ENCODE data around the gene SCN2B.

The SCN2B gene, protein sequence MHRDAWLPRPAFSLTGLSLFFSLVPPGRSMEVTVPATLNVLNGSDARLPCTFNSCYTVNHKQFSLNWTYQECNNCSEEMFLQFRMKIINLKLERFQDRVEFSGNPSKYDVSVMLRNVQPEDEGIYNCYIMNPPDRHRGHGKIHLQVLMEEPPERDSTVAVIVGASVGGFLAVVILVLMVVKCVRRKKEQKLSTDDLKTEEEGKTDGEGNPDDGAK
- long read RNA-seq, donor 1 = 0 reads
- long read RNA-seq, donor 2 = 0 reads
- long read RNA-seq, donor 3 = 0 reads
- long read RNA-seq, donor 4, full-length matches to known transcripts = 2 of 2 reads
- long read RNA-seq, donor 4, partial matches to known transcripts = 0 of 2 reads
- long read RNA-seq, donor 4, other reads (novel, unspliced or antisense) = 0 of 2 reads
- long read RNA-seq, donor 5, full-length matches to known transcripts = 3 of 3 reads
- long read RNA-seq, donor 5, partial matches to known transcripts = 0 of 3 reads
- long read RNA-seq, donor 5, other reads (novel, unspliced or antisense) = 0 of 3 reads
- long read RNA-seq, donor 6 = 0 reads
- long read RNA-seq, donor 7, full-length matches to known transcripts = 1 of 1 reads
- long read RNA-seq, donor 7, partial matches to known transcripts = 0 of 1 reads
- long read RNA-seq, donor 7, other reads (novel, unspliced or antisense) = 0 of 1 reads
- long read RNA-seq, donor 8, full-length matches to known transcripts = 3 of 3 reads
- long read RNA-seq, donor 8, partial matches to known transcripts = 0 of 3 reads
- long read RNA-seq, donor 8, other reads (novel, unspliced or antisense) = 0 of 3 reads

DNA sequence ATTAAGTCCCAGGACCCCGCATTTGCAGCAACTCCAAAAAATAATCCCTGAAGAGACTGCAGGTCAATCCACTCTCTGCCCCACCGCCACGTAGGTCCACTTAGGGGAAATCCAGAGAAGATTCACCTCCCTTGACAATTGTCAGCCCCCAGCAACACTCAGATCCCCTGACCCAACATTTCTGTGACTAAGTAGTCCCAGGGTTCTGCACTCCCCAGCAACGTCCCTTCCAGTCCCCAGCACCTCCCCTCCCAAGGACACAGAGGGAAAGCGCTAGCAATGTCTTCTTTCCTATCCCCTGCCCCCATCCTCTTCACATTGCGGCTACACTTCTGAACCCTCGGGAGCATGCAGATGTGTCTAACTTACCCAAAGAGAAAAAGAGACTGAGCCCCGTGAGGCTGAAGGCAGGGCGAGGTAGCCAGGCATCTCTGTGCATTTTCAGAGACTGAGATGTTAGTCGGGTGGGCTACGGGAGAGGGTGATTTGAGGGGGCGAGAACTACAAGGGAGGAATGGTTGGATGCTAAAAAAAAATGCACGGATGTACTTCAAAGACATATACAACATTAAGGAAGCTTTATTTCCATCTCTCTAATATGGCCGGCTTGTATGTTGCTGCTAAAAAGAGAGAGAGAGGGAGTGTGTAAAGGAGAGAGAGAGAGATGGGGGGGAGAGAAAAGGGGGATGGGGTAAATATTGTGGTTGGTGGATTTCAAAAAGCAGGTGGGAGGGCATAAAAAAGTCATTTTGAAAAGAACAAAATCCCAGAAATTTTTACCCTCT, at the start of gene SCN2B:
Gene SCN2B (minus strand): TSS at position 647 of the 785 bp plus-strand sequence. CDS start 208 bp downstream, at position 439.
- DNase-seq = peak; percentile 67

DNA sequence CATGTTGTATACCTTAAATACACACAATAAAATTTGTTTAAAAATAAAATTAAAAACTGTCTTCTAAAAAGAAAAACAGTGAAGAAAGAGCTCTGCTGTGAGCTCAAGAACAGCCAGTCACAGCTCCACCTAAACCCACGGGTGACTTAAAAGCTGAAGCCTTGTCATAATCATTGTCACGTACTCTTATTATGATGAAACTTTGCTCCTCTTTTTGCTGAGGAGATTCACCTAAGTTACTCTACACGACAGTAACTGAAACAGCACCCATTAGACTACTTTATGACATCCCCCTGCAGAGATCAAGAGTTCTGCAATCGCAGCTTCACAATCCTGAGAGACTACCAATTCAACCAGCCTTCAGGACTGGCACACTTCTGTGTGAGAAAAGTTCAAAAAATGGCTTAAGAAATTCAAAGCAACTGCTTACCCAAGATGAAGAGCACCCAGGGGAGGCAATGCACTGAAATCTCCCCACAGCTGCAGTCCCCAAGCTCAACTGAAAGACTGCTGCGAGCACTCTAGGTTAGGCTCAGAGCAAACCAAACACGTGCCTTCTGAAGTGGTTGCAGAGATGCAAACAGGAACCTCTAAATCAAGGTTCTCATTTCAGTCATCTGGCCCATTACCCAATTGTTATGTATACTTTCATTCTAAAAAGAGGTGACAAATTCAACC, 48.2 kb upstream of the SCN2B start, which contains the start of gene JAML:
Gene JAML (minus strand): TSS at position 501 of the 678 bp plus-strand sequence. CDS start 10,145 bp downstream, outside the sequence.
- no peak for DNase-seq

DNA sequence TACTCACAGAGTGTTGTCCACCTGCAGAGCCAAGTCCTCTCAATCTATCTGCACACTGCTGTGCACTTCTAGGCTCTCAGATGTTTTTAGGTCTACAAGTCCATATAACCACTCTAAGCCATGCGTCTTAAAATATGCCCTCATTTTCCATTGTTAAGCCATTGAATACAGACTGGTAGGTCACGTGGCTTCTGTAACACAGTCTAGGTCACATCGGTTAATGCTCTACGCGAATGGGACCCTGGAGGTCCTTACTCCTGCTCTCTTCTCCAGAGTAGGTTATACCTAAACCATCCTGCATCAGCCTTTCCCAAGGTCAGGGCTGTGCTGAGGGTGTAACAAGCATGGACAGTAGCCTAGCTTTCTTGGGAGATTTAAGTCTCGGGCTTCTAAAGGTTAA, 47.6 kb upstream of the SCN2B start:
- no peak for DNase-seq

DNA sequence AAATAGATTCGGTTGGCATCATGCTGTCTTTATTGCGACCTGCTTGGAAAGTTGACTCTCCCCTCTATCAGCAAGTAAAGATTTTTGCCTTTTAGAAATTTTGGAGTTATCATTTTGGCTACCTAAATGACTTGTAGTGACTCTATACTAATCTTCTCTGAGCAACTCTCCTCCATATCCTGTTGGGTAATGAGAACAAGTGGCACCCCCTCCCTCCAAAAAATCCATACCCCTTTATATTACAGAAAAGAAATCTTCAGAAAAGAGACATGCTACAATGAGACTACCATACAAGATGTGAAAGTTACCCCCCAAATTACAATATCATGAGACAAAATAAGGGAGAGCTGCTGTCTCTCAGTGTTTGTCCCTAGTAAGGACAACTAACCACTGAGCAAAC, 47.1 kb upstream of the SCN2B start:
- no peak for DNase-seq

DNA sequence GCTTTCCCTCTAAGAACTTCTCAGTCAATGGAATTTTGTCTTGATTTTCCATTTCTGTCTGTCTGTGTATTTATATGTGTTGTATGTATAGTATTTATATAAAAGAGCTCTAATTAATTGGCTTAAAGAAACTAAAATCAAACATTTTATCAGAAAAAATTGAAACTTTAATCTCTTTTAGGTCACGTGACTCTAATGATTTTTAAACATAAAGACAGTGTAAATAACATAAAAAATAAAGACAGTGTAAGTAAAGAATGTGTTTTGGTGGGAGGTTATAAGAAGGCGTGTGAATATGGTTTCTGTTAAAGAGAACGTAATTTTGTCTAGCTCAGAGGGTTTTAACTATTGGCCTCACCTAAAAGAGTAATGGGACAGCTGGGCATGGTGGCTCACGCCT, 46.0 kb upstream of the SCN2B start:
- DNase-seq = no peak

DNA sequence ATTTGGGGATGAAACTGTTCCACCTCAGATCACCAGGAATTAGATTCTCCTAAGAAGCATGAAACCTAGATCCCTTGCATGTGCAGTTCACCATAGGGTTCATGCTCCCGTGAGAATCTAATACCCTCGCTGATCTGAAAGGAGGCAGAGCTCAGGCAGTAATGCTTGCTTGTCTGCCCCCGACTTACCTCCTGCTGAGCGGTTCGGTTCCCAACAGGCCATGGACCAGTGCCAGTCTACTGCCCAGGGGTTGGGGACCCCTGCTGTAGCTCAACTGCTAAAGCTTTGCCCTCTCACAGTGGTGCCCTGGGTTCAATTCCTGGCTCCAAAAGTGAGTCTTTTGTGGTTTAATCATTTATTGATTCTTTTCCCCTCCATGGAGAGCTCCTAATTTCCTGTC, 45.0 kb upstream of the SCN2B start:
- DNase-seq = no peak

DNA sequence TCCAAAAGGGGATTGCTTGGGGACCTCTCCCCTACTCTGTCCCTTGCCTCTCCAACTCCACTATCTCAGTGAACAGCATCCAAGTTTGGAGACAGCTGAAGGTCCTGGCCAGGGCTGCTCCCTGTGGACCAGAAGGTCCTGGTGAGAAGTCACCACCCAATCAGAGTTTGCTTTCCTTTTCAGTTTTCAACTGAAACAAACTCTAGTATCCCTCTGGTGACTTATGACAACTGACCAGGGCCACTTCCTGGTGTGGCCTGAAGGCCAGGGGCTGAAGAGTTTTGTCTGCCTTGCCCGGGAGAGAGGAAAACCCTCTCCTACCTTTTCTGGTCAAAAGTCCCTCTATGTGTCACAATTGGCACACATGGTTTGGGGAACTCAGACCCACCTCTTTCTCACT, 43.3 kb upstream of the SCN2B start:
- DNase-seq = no peak

DNA sequence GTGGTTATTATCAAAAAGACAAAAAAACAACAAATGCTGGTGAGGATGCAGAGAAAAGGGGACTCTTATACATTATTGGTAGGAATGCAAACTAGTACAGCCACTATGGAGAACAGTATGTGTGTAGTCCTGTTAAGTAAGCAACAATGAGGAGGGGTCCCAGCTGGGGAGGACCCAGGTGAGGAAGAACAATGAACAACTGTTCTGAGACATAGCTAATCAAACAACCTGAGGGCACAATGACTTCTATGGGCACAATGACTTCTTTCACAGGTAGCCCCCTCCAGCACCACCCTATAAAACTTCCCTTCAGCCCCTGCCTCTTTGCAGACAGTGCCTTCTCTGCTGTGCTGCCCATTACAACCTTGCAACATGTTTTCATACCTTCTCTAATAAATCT, 42.8 kb upstream of the SCN2B start:
- DNase-seq = no peak

DNA sequence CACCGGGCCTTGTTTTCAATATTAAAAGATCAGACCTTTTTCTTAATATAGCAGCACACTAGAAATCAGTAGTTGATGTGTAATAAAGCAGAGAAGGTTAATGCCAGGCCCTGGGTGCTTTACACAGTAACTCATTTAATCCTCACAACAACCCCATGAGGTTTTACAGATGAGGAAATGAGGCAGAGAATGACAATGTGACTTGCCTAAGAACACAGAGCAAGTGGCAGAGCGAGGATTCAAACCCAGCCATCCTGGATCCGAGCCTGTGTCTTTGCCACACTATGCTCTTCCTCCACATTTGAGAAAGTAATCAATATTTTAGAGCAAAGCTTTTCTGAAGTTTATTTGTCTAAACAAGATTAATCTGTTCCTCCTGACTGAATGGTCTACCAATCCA, 41.1 kb upstream of the SCN2B start:
- no peak for DNase-seq

DNA sequence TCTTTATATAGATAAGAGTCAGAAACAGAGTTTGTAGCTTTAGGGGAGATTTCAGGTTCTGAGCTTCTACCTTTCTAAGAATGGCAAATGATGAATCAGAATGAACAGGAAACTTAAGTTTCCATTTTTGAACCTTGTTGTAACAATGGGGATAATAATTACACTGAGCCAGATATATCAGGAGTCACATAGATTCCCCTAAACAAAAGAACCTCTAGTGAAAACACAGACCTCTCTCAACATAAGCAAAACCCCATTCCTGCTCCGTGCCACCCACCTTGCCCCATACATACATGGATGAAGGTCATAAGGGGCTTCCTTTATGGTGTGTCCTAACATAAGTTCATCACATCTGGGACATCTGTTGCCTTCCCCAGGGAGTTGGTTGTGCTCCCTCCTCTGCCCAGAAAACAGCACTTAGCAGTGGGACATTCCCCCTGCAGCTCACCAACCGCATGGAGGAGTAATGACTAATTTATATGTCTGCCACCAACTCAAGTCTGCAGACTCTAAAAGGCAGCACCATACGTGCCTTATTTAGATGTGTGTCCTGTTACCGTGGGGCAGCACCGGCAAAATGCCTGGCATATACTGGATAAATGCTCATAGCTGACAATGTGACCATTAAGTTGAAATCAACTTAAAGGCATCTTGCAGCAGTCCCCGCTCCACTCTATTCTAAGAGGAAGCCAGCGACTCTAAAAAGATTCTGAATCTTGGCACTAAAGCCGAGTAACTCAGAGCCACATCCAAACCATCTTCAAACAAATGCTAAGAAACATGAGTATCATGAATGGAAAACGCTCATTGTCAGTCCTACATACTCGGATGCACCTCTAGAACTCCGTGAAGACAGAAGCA, 40.4 kb upstream of the SCN2B start:
- no peak for DNase-seq

DNA sequence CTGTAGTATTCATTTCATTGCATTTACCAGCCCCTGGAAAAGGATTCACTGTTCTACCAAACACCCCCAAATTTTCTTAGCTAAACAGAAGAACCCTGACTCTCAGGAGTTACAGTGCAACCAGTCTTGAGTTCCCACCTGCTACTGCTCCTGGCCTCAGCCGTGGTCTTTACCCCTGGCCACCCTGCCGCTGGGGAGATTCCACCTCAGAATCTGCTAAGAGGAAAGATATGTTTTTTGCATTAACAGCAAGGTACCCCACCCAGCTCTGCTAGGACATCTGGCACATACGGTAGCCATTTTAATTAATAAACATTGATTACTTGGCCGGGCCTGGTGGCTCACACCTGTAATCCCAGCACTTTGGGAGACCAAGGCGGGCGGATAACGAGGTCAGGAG, 39.3 kb upstream of the SCN2B start:
- no peak for DNase-seq

DNA sequence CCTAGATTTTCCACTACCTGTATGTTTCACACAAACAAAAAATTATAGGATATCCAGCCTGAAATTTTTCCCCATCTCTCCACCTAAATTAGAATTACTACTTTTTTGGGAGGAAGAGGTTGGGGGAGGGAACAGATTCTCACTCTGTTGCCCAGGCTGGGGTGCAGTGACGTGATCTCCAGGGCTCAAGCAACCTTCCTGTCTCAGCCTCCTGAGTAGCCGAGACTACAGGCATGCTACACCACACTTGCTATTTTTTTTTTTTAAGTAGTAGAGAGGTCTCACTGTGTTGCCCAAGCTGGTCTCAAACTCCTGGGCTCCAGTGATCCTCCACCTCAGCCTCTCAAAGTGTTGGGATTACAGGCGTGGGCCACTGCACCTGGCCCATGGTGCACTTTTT, 38.8 kb upstream of the SCN2B start:
- no peak for DNase-seq

DNA sequence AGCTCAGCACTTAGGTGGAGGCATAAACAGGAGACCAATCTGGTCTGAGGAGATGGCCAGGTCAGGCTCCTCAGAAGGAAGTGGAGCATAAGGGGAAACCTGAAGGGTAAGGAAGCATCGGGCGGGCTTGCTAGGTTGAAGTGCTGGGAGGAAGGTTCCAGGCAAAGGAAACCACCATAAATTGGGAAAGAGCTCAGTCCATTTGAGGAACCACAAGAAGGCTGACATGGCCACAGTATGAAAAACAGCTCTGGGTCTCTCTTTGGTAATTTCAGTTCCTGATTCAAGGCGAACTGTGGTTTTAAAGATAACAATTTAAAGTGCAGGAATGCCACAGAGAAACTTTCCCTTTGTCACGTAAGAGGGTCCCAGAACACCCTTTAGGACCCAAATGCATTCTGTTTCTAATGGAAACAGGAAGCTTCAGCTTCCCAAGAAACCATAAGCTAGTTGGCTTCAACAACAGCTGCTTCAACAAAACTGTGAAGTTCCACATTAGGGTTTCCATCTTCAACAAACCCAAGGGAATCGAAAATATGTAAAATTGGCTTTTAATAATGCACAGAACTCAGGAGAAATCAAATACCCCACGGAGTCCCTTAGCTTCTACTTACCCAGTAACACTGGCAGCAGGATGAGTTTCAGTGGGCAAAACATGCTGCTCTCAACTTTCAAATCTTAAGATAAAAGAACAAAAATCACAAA, 37.9 kb upstream of the SCN2B start:
- no peak for DNase-seq

DNA sequence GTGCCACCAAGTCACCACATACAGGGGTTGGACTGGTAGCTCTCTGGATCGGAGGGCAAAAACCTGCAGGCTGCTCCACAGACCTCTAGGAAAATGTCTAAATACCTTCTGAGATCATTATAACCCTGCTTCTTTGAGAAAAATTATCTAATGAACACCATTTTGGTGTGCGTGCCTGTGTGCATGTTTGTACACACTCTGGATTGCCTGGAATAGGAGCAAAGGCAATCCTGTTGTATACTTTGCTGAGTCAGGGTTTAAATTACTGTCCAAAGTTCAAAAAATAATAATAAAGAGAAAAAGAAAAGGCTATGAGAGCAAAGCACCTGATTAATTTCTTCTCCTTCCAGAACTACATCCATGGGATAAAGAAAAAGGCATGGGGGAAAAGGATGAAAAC, 37.3 kb upstream of the SCN2B start:
- DNase-seq = no peak

DNA sequence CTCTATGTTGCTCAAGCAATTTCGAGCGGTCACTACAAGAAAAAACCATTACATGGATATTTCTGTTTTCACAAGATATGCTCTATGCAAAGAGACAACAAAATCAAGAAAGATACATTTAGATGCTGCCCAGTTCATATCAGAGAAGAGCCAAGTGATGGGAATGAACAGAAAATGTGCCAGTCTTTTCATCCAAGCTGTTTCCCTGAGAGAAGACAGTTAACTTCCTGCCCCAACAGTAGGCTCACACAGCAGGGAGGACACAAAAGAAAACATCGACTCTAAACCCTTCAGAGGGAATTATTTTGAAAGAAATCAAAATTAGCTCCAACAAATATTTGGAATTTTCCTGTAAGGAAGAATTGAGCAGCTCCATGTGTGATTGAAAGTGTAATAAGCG, 36.8 kb upstream of the SCN2B start:
- DNase-seq = no peak

DNA sequence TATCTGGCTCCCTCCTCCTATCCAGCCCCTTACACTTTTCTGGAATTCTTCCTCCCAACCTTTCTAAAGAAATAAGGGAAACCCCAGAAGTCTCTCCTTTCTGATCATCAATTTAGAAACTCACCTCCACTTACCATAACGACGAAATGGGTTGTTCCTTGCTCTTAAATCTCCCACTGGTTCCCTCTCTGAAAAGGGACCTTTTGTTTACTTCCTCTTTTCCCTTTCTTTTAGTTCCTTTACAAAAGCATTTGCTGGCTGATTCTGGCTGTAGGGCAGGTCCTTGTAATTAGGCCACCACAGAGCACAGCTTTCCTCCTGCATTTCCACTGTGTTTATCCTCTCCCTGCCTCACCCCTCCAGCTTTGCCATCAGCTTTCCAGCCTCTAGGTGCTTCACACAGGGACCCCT, 36.3 kb upstream of the SCN2B start:
- DNase-seq = no peak

DNA sequence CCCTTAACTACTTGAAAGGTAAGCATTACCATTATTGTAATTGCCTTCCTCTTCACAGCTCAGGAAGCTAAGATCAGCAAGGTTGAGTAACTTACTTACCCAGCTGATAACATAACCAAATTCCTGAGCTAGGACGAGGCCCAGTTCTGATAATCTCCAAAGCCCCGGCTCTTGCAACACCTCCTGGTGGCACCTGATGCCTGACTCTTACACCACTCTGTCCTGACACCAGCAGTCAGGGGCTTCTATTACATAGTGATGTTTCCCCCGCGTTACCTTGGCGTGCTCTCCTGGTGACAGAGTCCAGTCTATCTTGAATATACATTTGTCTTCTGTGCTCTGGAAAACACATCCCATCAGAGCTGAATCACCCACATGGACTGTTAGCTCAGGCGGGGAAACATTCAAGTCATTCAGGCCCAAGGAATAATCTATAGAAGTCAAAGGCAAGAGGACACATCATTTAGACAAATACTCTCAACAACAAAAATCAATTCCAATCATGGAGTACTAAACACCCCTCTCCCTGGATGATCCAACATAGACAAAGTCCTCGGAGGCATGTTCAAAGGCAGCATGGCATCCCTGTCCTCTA, 35.8 kb upstream of the SCN2B start:
- no peak for DNase-seq

DNA sequence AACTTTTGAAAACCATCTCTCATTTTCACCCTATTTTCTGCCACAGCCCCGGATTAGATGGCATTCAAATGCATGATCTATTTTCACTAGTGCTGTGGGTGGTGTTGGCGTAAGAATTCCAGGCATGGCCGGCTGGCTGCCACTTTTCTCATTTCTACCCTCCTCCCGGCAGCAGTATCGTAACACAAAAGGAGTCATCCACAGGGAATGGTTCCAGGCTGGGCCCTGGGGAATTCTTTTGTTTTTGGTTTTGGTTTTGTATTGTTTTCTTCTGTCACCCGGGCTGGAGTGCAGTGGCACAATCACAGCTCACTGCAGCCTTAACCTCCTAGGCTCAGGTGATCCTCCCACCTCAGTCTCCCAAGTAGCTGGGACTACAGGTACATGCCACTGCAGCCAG, 34.6 kb upstream of the SCN2B start:
- no peak for DNase-seq

DNA sequence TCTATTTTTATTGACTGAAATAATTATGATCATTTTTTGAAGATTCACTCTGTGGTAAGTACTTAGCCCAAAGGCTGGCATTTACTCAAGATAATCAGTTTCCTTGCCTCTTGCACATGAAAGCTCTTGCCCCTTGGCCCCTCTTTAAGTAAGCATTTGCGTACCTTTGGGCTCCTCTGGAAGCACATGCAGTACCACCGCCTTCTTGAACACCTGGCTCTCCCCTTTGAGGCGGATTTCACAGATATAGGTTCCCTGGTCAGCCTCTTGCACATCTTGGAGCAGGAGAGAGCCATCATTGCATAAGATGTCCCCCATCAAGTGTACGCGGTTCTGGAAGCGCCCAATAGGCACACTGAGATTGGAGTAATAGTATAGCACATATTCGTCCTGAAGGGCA, 33.9 kb upstream of the SCN2B start:
- DNase-seq = no peak

DNA sequence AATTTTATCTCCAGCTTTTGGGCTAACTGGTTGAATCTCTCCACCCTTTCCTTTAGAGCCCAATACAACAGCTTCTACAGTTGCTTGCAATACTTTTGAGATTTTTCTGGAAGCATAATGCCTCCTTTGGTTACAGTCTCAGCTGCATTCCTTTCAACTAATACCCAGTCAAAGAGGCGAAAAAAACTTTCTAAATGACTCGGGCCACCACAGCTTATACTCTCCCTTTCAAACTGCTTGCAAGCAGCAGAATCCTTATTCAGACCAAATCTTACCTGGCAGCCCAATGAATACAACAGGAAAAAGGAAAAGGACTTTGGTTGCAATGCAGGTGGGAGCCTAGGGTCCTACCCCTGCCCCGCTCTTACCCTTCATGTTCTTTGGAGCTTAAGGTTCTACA, 32.6 kb upstream of the SCN2B start:
- no peak for DNase-seq

All from right kidney (tissue), 9 donors.